Stimulated activated CD8-positive, alpha-beta memory T cell treated with anti-CD3 and anti-CD28 coated beads, Interleukin-12 subunit alpha, Interleukin-12 subunit beta, amount 100 ng/mL, for 1 hour (primary cell): ENCODE measurements around the gene HIBADH.
"Not testable (repeated sequence)": the region's sequence is repeated elsewhere in the genome, so short reads cannot be mapped to it uniquely, and the experiment has no call there.

Experiments used
- DNase-seq: peaks from one replicate; pipeline ENCODE4 v3.0.0-alpha.2; 2020; ENCODE audit warnings: low read depth

The HIBADH gene

DNA sequence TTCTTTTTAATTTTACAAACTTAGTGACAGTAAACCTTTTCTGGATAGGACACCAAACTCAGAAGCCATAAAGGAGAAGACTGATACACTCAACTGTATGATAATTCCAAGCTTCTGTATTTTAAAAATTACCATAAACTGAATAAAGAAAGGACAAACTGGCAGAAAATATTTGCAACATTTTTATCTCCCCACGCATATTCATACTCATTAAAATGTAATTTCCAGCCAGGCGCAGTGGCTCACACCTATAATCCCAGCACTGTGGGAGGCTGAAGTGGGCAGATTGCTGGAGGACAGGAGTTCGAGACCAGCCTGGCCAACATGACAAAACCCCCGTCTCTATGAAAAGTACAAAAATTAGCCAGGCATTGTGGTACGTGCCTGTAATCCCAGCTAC is 67.7 kb downstream of the HIBADH start:
- DNase-seq, result no peak

DNA sequence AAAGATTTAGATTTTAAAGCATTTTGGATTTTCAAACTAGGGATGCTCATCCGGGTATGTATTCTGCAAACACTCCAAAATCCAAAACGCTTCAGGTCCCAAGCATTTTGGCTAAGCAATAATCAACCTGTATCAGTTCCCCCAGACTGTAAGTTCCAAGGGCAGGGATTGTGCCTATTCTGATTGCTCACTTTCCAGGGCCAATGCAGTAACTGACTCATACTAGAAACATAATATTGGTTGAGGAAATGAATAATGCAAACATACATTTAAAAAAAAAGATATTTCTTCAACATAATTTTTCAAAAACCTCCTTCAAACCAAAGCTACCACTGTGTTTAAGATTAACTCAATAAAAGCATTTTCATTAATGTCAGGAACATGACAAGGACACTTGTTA is 69.5 kb downstream of the HIBADH start:
- DNase-seq, result no peak

DNA sequence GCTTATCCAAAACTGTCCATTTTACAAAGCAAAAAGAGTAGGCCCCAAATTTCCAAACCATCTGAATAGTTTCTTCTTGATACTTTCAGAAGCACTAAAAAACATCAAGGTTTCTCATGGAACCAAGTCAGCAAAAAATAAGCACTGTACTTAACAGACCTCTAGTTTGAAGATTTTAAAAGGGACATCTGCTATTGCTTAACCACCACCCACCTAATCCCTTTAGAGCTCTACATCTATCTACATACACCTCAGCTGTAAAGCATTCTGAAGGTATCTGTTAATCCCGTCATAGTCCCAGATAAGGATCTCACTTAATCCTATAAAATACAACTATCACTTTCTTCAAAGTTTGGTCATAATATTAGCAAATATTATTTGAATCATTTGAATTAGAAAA is 72.3 kb downstream of the HIBADH start:
- no peak for DNase-seq

GRCh38 chr7:27587429-27587828 is 75.3 kb downstream of the HIBADH start:
- no peak for DNase-seq

- DNase-seq, result no peak
Observed at GRCh38 chr7:27586825-27587224, 75.9 kb downstream of the HIBADH start.

DNA sequence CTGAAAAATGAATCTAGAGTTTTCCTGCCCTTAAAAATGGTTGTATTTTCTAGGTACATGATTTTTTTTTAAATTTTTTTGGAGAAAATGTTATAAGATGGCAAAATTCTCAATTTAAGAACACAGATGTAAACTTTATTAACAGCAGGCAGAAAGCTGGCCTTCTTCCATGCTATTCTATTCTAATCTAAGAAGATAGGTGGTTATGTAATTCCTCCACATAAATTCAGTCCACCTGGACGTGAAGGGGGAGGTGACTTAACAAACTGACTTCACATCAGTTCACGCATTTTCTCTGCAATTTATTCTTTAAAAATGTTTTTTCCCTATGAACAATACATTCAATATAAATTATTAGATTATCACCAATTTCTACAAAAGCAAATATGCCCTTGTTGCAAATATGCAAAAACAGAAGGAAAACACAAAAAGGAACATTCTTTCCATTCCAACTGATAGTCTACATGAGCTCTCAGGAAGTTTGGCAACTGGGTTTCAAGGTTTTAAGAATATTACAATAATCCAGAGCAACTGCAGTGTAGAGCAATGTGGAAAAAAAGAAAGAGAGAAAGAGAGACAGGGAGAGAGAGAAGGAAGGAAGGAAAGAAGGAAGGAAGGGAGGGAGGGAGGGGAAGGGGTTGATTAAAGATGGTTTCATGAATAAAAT is 76.8 kb downstream of the HIBADH start:
- DNase-seq, result no peak

DNA sequence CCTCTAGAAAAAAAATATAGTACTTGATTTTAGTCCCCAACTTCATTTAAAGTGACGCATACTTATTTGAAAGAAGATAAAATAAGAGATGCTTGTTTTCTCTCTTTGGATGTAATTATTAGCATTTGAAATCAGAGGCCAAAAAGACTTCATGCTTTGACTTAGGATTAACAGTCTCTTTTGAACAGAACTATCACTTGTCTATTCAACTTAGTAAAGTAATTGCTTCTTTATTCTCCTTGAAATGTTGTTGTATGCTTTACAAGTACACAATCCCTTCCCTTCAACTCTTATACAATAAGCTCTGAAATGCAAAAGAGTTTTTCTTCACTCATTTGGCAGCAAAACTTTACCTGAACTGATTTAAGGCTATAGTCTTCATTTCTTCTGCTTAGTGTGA is 80.8 kb downstream of the HIBADH start:
- DNase-seq, result no peak

- no peak for DNase-seq
Observed at GRCh38 chr7:27581119-27581518, 81.6 kb downstream of the HIBADH start.

GRCh38 chr7:27579565-27579964 is 83.1 kb downstream of the HIBADH start:
- no peak for DNase-seq

- not testable (repeated sequence) for DNase-seq
Observed at GRCh38 chr7:27578169-27578568, 84.5 kb downstream of the HIBADH start.

DNA sequence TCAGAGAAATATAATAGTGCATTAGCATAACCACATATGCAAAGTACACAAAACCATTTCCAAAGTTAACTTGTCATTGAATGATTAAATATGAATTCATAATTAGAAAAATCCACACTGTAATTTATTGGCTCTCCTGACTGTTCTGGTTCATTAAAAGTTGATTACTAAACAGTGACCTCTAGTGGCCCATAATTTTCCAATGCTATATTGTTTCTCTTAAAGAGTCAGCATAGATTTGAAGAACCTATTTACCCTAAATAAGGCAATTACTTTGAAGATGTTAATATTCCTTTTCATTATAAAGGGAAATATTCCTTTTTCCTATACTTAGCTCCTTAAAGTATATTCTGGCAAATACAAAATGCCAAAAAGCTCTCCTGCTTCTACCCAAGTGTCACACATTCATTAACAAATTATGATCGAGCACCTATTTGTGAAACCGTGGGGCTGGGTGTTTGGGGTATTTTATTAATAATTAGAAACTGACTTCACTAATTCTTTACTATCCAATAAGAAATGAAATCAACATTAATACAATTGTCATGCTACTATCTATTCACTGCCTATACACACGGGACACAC is 86.2 kb downstream of the HIBADH start:
- no peak for DNase-seq

DNA sequence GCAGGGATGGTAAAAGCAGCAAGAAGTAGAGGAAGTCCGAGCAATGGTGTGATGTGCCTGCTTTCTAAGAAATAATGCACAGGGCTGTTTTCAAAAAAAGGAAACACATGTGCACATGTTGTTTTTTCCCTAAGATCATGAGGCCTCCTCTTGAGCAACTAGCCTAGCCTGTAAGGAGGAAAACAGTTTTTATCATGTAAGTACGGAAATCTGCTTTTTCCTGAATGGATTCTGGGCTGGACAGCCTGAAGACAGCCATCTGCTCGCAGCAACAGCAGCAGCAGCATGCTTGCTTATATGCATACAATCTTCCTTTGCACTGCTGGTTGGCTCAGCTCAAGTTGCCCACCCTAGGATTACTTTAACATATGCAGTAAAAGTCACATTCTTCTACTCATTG is 87.1 kb downstream of the HIBADH start:
- DNase-seq, result no peak

DNA sequence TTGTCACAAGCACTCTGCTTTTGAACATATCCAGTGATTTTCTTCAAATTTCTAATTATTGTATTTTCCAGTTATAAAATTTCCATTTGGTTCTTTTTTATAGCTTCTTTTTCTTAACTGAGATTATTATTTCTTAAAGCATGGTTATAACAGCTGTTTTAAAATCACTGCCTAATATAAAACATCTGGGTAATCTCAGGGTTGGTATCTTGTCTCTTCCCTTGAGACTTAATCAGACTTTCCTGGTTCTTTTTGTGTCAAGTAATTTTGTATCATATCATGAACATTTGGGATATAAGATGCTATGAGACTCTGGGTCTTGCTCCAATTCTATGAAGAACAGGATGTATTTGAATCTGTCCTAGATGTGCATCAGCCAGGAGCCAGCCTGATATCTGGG is 93.6 kb downstream of the HIBADH start:
- DNase-seq, result no peak

DNA sequence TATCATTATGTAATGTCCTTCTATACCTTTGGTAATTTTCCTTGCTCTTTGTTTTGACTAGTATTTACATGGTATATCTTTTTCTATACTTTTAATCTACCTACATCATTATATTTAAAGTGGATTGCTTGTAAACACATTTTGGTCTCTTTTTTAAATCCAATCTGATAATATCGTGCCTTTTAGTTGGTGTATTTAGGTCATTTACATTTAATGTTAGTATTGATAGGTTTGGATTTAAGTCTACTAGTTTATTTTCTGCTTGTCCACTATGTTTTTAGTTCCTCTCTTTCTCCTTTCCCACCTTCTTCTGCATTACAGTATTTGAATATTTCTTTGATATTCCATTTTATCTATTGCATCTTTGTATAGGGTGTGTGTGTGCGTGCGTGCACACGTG is 95.4 kb downstream of the HIBADH start:
- no peak for DNase-seq

GRCh38 chr7:27564881-27565482 is 97.7 kb downstream of the HIBADH start:
- DNase-seq, result no peak

DNA sequence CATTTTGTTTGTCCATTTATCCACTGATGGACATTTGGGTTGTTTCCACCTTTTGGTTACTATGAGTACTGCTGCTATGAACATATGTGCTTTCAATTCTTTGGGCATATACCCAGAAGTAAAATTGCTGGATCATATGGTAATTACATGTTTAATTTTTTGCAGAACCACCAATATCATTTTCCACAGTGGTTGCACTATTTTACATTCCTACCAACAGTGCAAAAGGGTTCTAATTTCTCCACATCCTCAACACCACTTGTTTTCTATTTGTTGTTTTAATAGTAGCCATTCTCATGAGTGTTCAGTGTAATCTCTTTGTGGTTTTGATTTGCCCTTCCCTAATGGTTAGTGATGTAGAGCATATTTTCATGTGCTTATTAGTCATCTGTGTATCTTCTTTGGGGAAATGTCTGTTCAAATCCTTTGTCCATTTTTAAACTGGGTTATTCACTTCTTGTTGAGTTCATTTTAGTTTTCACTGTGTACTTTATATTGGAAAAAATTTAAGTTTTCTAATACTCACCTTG is 101.9 kb downstream of the HIBADH start:
- no peak for DNase-seq

DNA sequence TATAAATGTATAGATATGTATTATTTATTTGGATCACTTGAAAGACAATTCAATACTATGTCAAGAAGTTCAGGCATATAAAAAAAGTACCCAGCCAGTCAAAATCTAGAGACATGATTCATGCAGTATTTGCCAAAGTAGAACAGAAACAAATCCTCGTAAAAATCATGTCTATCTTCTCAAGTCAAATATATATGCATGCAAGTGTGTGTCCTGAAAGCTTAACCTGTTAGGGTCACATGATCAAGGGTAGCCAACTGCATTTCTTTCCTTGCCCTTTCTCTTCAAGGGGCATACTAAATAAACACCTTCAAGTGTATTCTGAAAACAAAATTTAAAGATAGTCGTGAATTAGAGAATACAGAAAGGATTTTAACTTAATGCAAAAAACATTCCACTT is 107.0 kb downstream of the HIBADH start:
- no peak for DNase-seq

GRCh38 chr7:27554826-27555225 is 107.9 kb downstream of the HIBADH start:
- DNase-seq, result no peak

GRCh38 chr7:27553273-27553672 is 109.4 kb downstream of the HIBADH start:
- DNase-seq, result no peak

GRCh38 chr7:27551803-27552400 is 110.8 kb downstream of the HIBADH start:
- DNase-seq, result no peak

DNA sequence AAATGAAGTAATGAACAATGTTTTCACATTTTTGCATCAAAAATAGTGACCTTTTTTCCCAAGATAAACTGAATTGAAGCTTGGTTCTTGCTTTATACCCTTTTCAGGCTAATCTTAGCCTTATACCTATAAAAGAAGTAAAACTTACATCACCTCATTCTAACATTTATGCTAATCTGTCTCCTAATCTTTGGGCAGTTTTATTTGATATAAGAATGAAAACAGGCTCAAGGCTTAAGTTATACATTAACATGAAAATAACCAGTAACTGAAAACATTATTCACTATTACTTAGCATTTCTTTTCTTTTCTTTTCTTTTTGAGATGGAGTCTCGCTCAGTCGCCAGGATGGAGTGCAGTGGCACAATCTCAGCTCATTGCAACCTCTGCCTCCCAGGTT is 113.1 kb downstream of the HIBADH start:
- no peak for DNase-seq

DNA sequence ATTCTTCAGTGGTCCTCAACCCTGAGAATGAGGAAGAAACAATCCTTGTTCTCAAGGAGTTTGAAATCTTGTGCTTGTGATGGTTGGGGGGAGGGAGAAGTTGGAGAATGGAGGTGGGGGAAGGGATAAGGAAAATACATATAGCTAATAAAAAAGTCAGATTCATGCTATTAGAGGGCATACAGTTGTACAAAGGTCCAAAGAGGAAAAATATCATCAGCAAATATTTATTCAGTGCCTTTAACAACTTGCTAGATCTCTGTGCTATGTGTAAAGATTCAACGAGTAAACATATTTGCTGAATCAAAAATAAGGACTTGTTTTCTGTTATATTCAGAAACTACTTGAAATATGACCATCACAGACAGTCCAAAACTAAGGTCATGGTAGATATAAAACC is 114.4 kb downstream of the HIBADH start:
- no peak for DNase-seq

DNA sequence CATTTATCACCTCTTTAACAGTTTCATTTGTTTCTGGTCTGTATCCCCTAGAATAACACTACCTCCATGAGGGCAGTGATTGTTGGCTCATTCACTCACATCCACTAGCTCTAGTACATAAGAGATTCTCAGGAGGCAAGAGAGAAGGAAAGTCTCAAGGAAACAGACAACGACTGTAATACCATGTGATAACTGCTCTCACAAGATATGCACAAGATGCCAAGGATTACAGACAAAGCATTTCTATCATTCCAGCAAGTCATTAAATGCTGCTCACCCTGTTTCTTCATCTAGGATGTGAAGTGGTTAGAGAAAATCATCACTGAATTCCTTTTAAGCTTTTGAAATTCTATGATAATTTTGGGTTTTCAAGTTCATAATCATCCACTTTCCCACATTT is 115.3 kb downstream of the HIBADH start:
- no peak for DNase-seq
